NCI-H1694 treated with DMSO at 0.1 percent for 48 hours (cell line): ENCODE data around the gene EPS8L2.
A peak's percentile ranks its signal among the peaks of the same experiment; 100 is the strongest.
"Not testable (repeated sequence)": the region's sequence is repeated elsewhere in the genome, so short reads cannot be mapped to it uniquely, and the experiment has no call there.

Experiments
- DNase-seq: peaks from one replicate; lab custom pipeline; 2025; lab: John Stamatoyannopoulos, UW

The EPS8L2 gene

DNA sequence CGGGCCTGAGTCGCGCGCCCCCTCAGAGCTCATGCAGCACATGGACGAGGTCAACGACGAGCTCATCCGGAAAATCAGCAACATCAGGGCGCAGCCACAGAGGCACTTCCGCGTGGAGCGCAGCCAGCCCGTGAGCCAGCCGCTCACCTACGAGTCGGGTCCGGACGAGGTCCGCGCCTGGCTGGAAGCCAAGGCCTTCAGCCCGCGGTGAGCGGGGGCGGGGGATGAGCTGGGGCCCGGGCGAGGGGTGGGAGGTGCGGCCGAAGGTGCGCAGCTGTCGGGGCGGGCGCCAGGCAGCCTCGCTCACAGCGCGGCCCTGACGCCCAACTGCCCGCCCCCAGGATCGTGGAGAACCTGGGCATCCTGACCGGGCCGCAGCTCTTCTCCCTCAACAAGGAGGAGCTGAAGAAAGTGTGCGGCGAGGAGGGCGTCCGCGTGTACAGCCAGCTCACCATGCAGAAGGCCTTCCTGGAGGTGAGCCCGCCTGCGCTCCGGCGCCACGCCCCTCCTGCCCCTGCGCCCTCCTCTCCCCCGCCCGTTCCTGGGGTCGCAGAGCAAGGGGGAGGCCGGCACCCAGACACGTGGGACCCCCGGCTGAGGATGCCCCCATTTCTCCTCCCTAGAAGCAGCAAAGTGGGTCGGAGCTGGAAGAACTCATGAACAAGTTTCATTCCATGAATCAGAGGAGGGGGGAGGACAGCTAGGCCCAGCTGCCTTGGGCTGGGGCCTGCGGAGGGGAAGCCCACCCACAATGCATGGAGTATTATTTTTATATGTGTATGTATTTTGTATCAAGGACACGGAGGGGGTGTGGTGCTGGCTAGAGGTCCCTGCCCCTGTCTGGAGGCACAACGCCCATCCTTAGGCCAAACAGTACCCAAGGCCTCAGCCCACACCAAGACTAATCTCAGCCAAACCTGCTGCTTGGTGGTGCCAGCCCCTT is 20.5 kb downstream of the EPS8L2 start:
- no peak for DNase-seq

DNA sequence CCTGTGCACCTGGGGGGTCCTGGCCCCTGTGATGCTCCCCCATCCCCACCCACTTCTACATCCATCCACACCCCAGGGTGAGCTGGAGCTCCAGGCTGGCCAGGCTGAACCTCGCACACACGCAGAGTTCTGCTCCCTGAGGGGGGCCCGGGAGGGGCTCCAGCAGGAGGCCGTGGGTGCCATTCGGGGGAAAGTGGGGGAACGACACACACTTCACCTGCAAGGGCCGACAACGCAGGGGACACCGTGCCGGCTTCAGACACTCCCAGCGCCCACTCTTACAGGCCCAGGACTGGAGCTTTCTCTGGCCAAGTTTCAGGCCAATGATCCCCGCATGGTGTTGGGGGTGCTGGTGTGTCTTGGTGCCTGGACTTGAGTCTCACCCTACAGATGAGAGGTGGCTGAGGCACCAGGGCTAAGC is 21.3 kb downstream of the EPS8L2 start:
- DNase-seq = no peak

GRCh38 chr11:727859-728748 is 22.1 kb downstream of the EPS8L2 start:
- DNase-seq = peak; percentile 26

DNA sequence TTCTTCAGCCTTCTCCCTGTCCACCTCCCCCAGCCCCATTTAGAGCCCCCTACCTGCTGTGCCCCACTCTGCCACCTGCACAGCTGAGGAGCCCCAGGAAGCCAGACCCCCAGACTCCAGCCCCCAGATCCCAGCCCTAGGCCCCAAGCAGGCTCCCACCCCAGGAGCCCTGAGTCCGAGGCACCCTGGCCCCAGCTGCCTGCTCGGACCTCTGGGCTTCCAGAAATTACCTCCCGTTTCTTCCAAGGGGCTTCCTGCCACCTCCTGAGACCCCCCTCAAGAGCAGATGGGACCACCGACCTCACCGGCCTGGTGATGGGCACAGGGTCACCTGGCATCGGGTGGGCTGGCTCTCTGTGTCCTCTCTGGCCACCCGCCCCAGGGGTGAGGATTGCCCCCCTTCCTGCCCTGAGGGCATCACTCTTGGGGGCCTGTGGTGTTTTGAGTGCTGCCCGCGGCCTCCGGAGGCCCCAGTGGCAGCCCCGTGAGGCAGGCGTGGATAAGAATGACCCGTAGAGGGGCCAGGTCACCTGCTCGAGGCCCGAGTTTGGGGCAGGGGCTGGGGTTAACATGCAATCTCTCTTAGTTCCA is 23.0 kb downstream of the EPS8L2 start:
- DNase-seq = no peak

- no peak for DNase-seq
Measured at GRCh38 chr11:729492-730074, 23.6 kb downstream of the EPS8L2 start.

- no peak for DNase-seq
Measured at GRCh38 chr11:733072-733471, 27.0 kb downstream of the EPS8L2 start.

GRCh38 chr11:734541-734940 is 28.5 kb downstream of the EPS8L2 start:
- not testable (repeated sequence) for DNase-seq

DNA sequence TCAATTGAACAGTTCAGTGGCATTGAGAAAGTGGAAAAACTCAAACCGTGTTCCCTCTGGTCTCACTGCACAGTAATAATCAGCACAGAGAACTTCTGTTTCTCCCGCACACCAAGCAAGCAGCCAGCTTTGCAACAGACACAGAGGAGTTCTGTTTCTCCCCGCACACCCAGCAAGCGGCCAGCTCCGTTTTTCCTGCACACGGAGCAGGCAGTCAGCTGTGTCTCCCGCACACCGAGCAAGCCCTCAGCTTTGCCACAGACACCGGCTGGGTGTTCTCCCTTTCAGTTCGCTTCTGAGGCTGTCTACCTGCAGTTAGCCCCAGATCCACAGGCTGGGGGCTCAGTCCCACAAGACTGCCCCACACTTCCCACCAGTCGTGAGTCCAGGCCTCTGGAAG is 31.3 kb downstream of the EPS8L2 start:
- DNase-seq = no peak

DNA sequence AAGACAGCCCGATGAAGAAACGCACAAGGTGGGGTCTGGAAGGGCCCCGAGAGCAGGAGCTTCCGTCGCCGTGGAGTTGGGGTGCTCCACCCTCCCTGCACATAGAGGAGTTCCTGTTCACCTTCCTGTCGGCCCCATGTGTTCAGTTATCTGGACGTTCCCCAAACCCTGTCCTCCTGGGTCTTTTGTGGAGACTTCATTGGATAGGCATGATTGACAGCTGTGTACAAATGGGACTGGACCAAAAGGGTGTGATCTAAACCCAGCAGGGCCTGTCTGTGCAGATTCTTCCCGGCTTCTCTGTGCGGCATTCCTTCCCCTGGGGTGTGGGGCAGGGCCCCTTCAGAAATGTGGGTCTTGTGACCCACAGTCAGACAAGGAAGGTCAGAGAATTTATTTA is 31.9 kb downstream of the EPS8L2 start:
- DNase-seq = not testable (repeated sequence)

DNA sequence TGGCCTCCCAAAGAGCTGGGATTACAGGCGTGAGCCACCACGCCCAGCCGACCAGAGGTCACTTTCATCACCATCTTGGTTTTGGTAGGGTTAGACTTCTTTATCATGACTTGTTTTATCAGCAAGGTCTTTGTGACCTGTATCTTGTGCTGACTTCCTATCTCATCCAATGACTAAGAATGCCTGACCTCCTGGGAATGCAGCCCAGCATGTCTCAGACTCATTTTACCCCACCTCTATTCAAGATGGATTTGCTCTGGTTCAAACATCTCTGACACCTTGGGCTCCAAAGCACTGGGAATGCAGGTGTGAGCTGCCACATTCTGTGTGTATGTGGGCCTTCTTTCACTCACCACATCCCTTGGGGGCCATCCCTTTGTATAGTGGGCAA is 36.1 kb downstream of the EPS8L2 start:
- DNase-seq = no peak

DNA sequence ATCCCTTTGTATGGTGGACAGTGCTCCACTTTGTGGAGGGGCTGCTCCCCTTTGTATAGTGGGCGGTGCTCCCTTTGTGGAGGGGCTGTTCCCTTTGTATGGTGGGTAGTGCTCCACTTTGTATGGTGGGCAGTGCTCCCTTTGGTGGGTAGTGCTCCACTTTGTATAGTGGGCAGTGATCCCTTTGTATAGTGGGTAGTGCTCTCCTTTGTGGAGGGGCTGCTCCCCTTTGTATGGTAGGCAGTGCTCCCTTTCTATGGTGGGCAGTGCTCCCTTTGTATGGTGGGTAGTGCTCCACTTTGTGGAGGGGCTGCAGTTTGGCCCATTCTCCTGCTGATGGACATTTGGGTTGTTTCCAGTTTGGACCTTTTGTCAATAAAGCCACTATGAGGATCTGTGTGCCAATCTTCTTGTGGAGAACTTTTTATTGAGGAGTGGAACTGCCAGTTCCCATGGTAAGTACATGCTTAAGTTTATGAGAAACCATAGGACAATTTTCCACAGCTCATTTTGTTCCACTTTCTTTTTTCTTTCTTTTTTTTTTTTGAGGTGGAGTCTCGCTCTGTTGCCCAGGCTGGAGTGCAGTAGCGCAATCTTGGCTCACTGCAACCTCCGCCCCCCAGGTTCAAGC is 36.7 kb downstream of the EPS8L2 start:
- no peak for DNase-seq

DNA sequence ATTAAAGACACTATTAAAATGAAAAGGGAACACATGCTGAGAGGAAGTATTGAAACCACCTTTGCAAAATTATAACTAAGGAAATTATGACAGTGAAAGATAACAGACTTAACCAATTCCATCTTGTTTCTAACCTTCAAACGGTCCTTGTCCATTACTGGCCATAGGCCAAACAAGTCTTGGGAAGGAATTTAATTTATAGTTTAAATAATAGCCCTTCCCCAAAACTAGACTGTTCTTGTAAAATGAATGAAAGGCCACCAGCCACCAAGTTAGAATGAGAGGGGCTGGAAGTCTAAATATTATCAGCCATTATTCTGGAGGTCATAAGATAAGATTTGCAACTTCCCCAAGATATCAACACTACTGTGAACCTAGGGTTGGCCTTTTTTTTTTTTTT is 39.4 kb downstream of the EPS8L2 start:
- DNase-seq = no peak

- DNase-seq = no peak
Measured at GRCh38 chr11:746289-747157, 40.5 kb downstream of the EPS8L2 start.

DNA sequence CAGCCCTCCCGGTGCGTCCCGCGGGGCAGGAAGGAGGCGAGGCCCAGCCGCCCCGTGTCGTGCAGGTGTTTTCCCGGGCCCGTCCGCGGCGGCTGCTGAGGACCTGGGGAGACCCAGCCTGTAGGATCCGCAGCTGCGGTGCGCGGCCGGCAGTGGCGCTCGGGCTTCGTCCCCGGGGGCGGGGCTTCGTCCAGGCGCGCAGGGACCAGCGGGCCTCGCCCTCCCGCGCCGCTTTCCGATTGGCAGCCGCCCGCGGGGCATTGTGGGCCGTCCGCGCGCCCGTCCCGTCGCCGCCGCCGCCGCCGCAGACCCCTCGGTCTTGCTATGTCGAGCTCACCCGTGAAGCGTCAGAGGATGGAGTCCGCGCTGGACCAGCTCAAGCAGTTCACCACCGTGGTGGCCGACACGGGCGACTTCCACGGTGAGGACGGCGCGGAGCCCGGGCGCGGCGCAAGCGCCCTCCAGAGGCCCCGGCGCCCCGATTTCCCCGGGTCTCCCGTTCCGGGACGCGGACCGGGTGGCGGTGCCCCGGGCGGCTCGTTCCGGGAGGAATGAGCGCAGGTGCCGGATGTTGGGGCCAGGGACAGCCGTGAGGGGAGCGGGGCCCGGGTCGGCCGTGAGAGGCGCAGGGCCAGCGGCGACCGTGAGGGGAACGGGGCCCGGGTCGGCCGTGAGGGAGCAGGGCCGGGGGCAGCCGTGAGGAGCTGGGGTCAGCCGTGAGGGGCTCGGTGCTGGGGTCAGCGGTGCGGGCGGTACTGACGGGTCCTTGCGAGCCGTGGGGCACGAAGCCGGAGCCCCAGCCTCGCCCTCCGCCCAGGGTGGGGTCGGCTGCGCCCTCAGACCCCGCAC is 41.4 kb downstream of the EPS8L2 start, which contains the start of gene TALDO1:
Gene TALDO1 (plus strand): TSS at position 307 of the 849 bp plus-strand sequence. CDS start 18 bp downstream, at position 325.
- peak; percentile 53 for DNase-seq

DNA sequence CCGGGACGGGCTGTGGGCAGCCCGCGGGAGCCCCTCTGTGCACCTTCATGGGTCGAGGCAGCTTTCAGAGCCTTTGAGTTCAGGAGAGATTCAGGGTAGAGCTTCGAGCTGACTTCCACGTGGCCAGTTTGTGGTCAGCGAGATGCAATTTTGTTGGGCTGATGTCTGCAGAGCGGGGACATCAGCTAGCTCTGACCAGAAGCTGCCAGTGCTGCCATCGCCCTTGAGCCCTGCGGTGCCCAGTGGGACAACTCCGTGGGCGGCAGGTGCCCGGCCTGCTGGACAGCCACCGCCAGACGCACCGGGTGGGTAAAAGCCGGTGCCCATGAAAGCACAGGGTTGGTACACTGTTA is 42.0 kb downstream of the EPS8L2 start:
- no peak for DNase-seq

DNA sequence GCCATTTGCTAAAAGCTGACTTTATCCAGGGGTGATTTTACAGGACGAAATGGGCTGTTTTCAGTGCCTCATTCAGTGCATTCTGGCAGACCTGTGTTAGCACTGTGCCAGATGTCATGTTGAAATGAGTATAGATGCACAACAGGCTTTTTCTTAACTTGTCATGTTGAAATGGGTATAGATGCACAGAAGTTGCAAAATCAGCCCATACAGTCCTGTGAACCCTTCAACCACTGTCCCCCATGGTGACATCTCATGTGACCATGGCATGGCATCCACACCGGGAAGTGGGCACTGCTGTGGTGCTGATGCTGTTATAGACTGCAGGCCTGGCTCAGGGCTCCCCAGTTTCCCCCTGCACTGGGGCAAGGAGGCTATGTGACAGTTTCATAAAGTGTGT is 43.7 kb downstream of the EPS8L2 start:
- no peak for DNase-seq

DNA sequence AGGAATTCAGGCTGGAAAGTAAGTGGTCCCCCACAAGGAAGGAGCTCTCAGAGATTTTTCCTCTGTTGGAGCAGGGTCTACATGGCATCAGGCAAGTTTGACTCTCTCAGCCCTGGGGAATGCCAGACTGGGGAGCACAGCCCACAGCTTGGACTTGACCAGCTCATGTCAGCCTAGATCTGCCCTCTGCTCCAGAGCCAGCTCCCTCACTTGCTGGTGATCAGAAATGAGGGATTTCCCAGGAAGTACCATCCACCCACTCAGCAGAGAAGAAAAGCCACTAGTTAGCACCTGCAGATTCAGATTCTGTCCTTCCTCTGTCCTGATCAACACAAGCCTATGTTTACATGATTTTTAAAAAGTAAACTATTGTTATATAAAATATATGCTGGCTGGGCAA is 54.2 kb downstream of the EPS8L2 start:
- DNase-seq = no peak

GRCh38 chr11:761526-762108 is 55.6 kb downstream of the EPS8L2 start:
- DNase-seq = no peak

- peak; percentile 85 for DNase-seq
Measured at GRCh38 chr11:762421-763072, 56.5 kb downstream of the EPS8L2 start.
